Measurements from ENCODE around the gene DKC1.

GRCh38 chrX:154818916-154819770, 56.5 kb downstream of the DKC1 start:
- TF ChIP-seq CTCF (IDR thresholded peaks at IDR 0.05) (no peak), POLR2A (IDR thresholded peaks at IDR 0.05) (no peak)

Data from testis (tissue), 2 donors.